Hematopoietic multipotent progenitor cell treated with erythropoietin and hydrocortisone succinate and interleukin-3 and kit ligand, for 6 days (in vitro differentiated cells): ENCODE measurements around the gene CHCHD10.

Experiments
- DNase-seq: peaks from one replicate; pipeline ENCODE4 v3.0.0-alpha.2; 2015

CHCHD10 gene

DNA sequence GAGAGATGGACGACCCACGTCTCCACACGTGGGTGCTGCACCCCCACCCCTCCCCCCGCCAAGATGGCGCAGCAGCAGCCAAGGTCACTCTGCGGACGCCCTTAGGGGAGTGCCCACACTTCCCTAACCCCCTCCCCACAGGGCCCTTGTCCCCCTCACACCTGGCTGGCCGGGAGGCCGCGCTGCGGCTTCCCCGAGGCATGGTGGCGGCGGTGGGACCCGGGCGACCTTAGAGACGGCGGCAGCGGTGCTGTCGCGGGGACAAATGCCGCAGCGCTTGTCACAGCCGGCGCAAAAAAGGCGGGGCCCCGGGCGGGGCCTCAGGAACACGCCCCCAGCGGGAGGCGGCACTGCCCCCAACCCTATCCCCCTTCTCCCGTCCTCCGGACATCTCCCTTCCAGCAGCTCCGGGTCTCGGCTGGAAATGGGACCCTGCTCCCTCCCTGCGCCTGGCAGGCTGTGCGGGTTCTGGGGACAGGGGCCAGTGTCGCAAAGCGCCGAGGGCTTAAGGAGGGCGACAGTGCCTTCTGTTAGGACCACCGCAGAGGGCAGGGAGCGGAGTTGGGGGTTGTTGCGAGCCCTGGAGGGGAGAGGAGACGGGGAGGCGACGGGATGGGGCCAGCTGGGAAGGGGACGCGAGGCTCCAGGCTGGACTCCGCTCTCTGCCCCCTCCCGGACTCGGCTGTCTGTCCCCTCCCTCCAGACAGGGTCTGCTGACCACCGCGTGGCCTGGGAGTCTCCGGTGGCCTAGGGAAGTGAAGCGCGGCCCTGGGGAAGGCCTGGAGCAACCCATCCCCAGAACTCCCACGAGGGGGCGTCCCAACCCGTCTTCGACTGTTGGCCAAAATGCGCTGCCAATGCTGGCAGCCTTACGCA lies at the start of gene CHCHD10:
TSS of gene CHCHD10 (minus strand) at position 300 of the 876 bp plus-strand sequence. CDS start at position 202, 98 bp downstream.
- DNase-seq: peak; percentile 92

DNA sequence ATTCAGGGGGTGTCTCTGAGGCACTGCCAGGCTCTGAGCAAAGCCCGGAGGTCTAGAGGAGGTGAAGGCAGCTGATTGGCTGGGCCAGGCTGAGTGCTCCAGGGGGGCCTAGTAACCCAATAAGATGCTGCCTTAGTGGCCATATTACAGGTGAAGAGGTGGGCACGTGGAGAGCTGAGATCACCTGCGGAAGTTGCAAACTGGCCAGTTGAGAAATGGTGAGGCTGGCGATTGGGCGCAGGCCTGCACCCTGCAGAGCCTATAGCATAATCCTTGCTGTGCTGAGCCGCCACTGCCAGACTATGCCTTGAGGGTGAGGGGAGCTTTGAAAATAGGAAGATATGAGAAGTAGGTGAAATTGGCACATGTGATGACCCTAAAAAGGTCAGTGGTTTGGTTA lies 49.4 kb upstream of the CHCHD10 start:
- no peak for DNase-seq

GRCh38 chr22:23816156-23816976 lies 48.6 kb upstream of the CHCHD10 start:
- no peak for DNase-seq

- no peak for DNase-seq
Measured at GRCh38 chr22:23815541-23816155, 47.9 kb upstream of the CHCHD10 start.

DNA sequence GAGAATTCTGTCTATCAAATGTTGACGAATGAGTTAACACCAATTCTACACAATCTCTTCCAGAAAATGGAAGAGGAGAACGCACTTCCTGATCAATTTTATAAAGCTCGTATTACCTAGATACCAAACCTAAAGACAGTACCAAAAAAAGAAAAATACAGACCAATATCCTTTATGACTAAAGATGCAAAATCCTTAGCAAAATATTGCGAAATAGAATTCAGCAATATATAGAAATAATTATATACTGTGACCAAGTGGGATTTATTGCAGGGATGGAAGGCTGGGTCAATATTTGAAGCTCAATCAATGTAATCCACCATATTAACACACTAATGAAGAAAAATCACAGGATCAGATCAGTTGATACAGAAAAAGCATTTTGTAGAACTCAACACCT lies 44.6 kb upstream of the CHCHD10 start:
- DNase-seq: no peak

GRCh38 chr22:23806837-23807236 lies 39.1 kb upstream of the CHCHD10 start:
- DNase-seq: no peak

DNA sequence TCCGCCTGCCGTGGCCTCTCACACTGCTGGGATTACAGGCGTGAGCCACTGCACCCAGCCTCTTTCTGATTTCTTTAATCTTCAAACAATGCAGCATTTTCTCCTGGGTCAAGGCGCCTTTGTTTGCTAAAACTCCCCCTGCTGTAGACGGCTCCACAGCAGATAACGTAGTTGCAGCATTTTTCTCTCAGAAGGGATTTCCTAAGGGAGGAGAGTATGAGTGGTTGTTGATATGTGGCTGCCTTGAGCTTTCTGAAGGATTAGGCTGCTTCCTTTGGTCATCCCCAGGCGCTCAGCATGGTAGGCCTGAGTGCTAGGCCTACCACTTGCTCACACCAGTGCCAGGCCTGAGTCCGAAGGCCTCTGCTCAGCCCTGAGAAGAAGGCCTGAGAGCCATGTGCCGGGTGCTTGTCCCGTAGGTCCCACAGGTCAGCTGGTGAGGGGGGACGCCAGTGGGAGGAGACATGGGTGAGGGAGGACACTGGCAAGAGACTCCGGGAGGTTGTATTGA lies 37.1 kb upstream of the CHCHD10 start:
- no peak for DNase-seq

DNA sequence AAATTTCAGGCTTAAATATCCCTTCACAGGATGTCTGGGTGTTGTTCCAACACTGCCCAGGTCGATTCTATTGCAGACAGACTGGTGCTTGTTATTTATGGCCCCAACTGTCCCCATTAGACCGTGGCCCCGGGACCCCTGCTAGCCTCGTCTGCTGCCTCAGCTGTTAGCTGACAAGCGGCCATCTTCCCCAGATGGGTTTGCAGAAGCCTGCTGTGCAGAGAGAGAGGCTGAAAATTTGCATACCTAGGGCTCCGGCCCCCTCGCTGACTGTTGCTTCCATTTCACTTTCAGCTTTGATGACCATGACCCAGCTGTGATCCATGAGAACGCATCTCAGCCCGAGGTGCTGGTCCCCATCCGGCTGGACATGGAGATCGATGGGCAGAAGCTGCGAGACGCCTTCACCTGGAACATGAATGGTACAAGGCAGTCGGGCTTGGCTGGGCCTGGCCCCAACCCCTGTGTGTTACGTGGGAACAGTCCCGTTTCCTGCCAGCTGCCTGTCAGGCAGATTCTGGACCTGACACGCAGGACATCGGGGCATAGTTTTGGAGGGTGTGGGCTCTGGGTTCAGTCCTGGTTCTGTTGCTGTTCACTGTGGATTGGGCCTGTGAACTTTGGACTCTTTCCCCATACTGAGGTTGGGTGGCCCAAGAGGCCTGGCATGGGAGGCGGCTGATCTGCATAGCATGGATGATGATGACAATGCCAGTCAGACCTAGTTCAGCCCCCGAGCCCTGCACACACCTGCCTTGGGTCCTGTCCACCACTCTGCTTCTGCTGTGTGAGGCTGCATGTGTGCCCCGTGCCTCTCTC lies 35.4 kb upstream of the CHCHD10 start:
- no peak for DNase-seq

DNA sequence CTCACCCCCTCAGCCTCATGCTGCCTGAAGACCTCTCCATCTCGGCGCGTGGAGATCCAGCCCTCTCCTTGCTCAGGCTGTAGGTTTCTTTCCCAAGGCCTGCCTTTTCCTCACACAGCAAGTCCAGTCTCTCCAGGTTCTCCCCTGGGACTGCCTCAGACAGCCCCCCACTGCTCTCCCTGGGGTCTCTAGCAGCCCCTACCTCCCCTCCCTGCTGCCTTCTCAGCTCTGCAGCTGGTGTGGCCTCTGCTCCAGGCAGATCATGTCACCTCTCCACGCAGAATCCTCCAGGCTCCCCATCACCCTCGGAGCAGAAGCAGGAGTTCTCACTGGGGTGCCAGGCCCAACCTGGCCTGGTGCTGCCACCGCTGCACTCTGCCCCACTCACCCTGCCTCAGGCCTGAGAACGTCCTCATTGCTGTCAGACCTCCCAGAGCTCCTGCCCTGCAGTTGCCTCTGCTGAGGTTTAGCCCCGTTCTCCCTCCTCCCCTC lies 34.2 kb upstream of the CHCHD10 start:
- DNase-seq: no peak

- no peak for DNase-seq
Measured at GRCh38 chr22:23801238-23801821, 33.6 kb upstream of the CHCHD10 start.

GRCh38 chr22:23800297-23801237 lies 32.8 kb upstream of the CHCHD10 start:
- no peak for DNase-seq

DNA sequence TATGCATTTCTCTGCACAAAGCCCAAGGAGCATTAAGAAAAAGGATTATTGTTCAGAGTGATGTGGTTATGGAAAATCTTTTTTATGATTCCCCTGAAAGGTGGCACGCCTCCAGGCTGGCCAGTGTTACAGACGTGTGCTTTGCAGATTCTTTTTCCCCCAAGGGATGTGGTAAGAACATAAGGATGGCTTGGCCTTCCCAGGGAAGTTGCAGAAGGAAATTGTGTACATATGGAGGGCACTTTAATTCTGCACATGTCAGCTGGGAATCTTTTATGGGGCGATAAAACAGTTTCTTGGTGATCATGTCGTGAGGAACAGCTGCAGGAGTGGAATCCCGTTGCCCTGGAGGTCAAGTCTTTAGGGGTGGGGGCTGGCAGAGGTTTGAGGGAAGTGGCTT lies 28.7 kb upstream of the CHCHD10 start:
- no peak for DNase-seq

DNA sequence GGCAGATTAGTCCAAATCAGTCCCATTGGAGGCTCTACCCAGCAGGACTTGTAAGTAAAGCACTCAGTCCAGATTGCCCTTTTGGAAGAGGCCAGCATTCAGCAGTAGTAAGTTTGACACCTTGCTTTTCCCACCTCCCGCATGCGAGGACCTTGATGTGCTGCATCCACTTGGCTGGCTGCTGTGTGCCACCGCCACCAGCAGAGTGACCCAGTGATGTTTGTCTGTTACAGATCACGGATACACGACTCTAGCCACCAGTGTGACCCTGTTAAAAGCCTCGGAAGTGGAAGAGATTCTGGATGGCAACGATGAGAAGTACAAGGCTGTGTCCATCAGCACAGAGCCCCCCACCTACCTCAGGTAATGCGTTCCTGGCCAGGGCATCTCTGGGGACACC lies 25.6 kb upstream of the CHCHD10 start:
- no peak for DNase-seq

- DNase-seq: no peak
Measured at GRCh38 chr22:23791738-23792645, 24.2 kb upstream of the CHCHD10 start.

DNA sequence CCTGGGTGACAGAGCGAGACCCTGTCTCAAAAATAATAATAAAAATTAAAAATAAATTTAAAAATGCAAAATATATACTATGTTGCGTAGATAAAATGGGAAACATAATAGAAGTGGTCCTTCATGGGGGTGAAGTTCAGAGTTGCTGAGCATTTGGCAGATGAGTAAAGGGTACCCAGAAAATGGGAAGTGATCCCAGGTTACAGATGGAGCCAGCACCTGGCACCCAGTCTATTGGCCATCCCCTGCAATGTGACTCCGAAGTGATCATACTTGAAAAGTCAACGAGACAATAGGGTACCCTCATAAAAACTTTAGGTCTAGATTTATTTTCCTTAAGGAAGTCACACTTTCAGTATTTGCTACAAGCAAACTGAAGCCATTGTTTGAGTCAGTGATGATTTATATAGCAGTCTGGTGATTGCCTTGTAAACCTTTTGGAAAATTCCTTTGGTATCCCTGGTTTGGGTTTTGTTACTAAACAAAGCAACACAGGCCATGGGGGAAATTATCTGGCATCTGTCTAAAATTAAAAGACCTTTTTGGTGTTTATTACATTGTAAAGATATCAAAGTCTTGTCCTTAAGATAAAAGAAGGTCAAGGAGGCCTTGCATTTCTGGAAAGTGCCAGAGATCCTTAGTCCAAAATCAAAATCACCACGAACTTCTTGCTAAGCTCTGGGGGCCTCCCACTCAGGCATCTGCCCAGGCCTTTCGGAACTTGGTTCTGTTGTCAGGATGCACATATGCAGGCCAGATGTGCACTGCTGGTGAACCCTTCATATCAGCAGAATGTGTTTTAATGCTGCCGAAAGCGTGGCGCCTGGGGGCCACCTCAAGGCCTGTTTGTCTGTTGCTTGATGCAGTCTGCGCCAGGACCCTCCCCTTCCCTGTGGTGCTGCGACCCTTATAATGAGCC lies 23.3 kb upstream of the CHCHD10 start:
- no peak for DNase-seq

DNA sequence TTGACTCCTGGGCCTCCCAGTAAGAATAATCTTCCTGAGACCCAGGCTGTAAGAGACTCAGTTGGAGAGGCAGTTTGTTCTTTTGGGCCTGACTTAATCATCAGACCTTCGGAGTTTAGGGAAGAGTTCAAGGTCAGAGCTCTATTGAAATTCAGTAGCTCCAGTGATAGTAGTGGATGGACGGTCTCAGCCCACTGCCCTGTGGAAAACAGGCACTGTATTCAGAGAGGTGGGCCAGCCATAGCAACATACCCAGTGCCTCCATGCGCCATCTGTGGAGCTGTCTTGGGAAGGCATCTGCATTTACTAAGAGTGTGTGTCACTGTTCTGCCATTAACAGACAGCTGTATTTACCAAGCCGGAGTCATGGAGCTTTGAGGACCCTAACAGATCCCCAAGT lies 21.9 kb upstream of the CHCHD10 start:
- DNase-seq: peak; percentile 39

GRCh38 chr22:23789121-23789520 lies 21.3 kb upstream of the CHCHD10 start:
- no peak for DNase-seq

DNA sequence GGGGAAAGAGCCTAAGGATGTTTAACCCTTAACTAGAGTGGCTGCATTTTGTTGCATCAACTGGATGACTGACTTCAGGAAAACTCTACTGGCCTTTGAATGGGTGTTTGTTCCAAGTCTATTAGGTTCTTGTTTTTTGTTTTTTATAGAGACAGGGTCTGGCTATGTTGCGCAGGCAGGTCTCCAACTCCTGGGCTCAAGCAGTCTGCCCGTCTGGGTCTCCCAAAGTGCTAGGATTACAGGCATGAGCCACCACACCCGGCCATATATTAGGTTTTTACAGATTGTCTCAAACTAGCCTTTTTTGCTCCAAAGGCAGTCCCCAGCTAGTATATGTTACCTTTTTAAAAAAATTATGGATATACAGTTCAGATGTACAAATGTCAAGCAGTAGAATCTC lies 20.1 kb upstream of the CHCHD10 start:
- no peak for DNase-seq

DNA sequence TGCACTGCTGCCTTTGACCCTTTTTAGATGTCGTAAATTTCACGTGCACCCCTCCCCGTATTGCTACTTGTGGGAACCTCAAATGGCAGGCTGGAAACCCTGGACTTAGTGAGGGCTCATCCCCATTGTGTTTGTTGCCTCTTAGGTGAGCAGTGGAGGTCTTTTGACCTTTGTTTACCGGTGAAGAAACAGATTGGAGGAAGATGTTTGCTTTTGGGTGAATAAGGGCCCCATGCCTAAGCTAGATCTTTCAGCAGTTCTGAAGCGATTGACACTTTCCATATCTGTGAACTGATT lies 19.8 kb upstream of the CHCHD10 start:
- no peak for DNase-seq
